K562 (cell line): Measurements from ENCODE around the gene C4orf36. TPM values are rescaled to one million over a fixed set of nuclear protein-coding genes. Genes with fewer than 3 reads are reported as not detected.
"Not testable (repeated sequence)": the region's sequence is repeated elsewhere in the genome, so short reads cannot be mapped to it uniquely, and the experiment has no call there.

Experiments used
- ATAC-seq: fragments of 200-7000 bp; cut with Tn5 transposase; 3 replicates; pipeline ENCODE4 v1.9.1; 2020; ENCODE audit warnings: moderate library complexity
- BruUV-seq: library from RNA; stranded (reverse); fragments of 400-500 nt; replicated peaks from 2 replicates; lab custom pipeline; 2021; lab: Mats Ljungman, UMichigan
- CTCF ChIA-PET: fragments of 300-600 bp; formaldehyde crosslinking; extraction: SDS; loops from one replicate; lab custom pipeline; 2021; ENCODE audit warnings: low intra/inter-chr PET ratio; lab: Yijun Ruan, JAX
- POLR2A ChIA-PET: fragments of 300-600, 350-650 bp; sonication (Branson Sonifier 250); formaldehyde crosslinking; extraction: SDS; loops from one replicate; lab custom pipeline; 2021; ENCODE audit warnings: antibody characterized with exemption, inconsistent platforms; lab: Yijun Ruan, JAX
- DNase-seq, 4 experiments: peaks; one replicate each; pipeline versions ENCODE4 v3.0.0 to v3.0.0-alpha.2; 2011 to 2018; ENCODE audit warnings: low spot score in 3 of 4, mixed read lengths in 3 of 4; ENCODE audit errors: extremely low read depth in 1 of 4
- FAIRE-seq: peaks from 2 replicates; lab custom pipeline; 2011; peaks lifted over from hg19 to GRCh38; lab: Jason Lieb, UNC
- H2AFZ ChIP-seq: 2 replicates; pipeline ENCODE4 v1.6.0; 2011; ENCODE audit warnings: low read depth, low read length, control low read depth, inconsistent platforms
- H3K27ac ChIP-seq: fragments of 200-600 bp; 3 replicates; pipeline ENCODE4 v1.8.0; 2011; ENCODE audit warnings: low read depth, mild to moderate bottlenecking, control low read depth, inconsistent platforms, low read length, moderate library complexity, mixed read lengths; ENCODE audit errors: extremely low read depth
- H3K27me3 ChIP-seq, 2 experiments: fragments of 300-600 bp in 1 of 2; 2 replicates in 1 of 2; 3 replicates in 1 of 2; pipeline versions ENCODE4 v1.6.0 to v1.8.0; 2011; ENCODE audit warnings: inconsistent platforms in 2 of 2, low read length in 2 of 2, mild to moderate bottlenecking in 1 of 2, mixed read lengths in 1 of 2, moderate library complexity in 1 of 2; ENCODE audit not compliant: control insufficient read depth in 2 of 2, insufficient read depth in 2 of 2
- H3K36me3 ChIP-seq: fragments of 300-600 bp; 3 replicates; pipeline ENCODE4 v1.8.0; 2011; ENCODE audit warnings: mild to moderate bottlenecking, low read length, inconsistent platforms; ENCODE audit not compliant: control insufficient read depth, insufficient read depth
- H3K4me1 ChIP-seq, 2 experiments: fragments of 200-600 bp in 1 of 2; replicated peaks in 1 of 2; 2 replicates in 1 of 2; 3 replicates in 1 of 2; pipeline versions ENCODE4 v1.5.1 to v1.8.0; 2011; ENCODE audit warnings: inconsistent platforms in 2 of 2, low read length in 2 of 2, mild to moderate bottlenecking in 1 of 2, mixed read lengths in 1 of 2, moderate library complexity in 1 of 2; ENCODE audit not compliant: control insufficient read depth in 2 of 2, insufficient read depth in 2 of 2
- H3K4me2 ChIP-seq: 2 replicates; pipeline ENCODE4 v1.6.1; 2011; ENCODE audit warnings: low read length, control low read depth, inconsistent platforms, mixed read lengths; ENCODE audit not compliant: insufficient read depth
- H3K4me3 ChIP-seq: fragments of 200-600 bp; sonication (generic), shearing (Covaris generic); 2 replicates; pipeline ENCODE4 v1.5.1; 2016; ENCODE audit warnings: control low read depth, inconsistent platforms
- H3K79me2 ChIP-seq: fragments of 200-600 bp; 3 replicates; pipeline ENCODE4 v1.8.0; 2011; ENCODE audit warnings: low read length, inconsistent platforms; ENCODE audit not compliant: control insufficient read depth, insufficient read depth
- H3K9ac ChIP-seq, 2 experiments: 2 replicates each; pipeline versions ENCODE4 v1.6.0 to v1.6.1; 2011; ENCODE audit warnings: low read depth in 2 of 2, low read length in 2 of 2, control low read depth in 1 of 2, inconsistent platforms in 1 of 2, mild to moderate bottlenecking in 1 of 2, mixed read lengths in 1 of 2; ENCODE audit not compliant: insufficient read depth in 1 of 2
- H3K9me1 ChIP-seq: one replicate; pipeline ENCODE4 v1.6.0; 2011; ENCODE audit warnings: inconsistent platforms, mild to moderate bottlenecking, low read length, moderate library complexity; ENCODE audit not compliant: control insufficient read depth, insufficient read depth
- H3K9me3 ChIP-seq: replicated peaks from 2 replicates; pipeline ENCODE4 v1.5.1; 2011; ENCODE audit warnings: low read depth, low read length, inconsistent platforms; ENCODE audit not compliant: control insufficient read depth, insufficient read depth
- H4K20me1 ChIP-seq: replicated peaks from 2 replicates; pipeline ENCODE4 v1.6.1; 2011; ENCODE audit warnings: low read length, inconsistent platforms, mixed read lengths; ENCODE audit not compliant: control insufficient read depth, insufficient read depth
- DMBX1 ChIP-seq: fragments of 250-450 bp; sonication (Bioruptor Pico); IDR thresholded peaks from 2 replicates; pipeline ENCODE4 v1.8.0; 2022; ENCODE audit warnings: inconsistent platforms, mild to moderate bottlenecking, moderate library complexity, borderline replicate concordance
- FUS ChIP-seq: fragments of 200-400 bp; formaldehyde crosslinking; optimal IDR thresholded peaks from 2 replicates; pipeline ENCODE3; 2017; ENCODE audit warnings: low read depth, low read length
- GABPB2 ChIP-seq: fragments of 250-450 bp; sonication (Bioruptor Pico); conservative IDR thresholded peaks from 2 replicates; pipeline ENCODE4 v1.5.1; 2021; ENCODE audit warnings: mild to moderate bottlenecking
- HDAC2 ChIP-seq: fragments of 450-650 bp; IDR thresholded peaks from 2 replicates; pipeline ENCODE4 v1.6.1; 2016; ENCODE audit warnings: mild to moderate bottlenecking
- MTA2 ChIP-seq: fragments of 450-650 bp; IDR thresholded peaks from 2 replicates; pipeline ENCODE4 v1.6.1; 2016; ENCODE audit warnings: low read depth
- NRF1 ChIP-seq, 2 experiments: fragments of 450-650 bp; IDR thresholded peaks in 1 of 2; conservative IDR thresholded peaks in 1 of 2; 2 replicates each; pipeline ENCODE4 v1.6.1; 2014; ENCODE audit warnings: mild to moderate bottlenecking in 2 of 2
- RFX7 ChIP-seq: fragments of 250-450 bp; sonication (Bioruptor Pico); IDR thresholded peaks from 2 replicates; pipeline ENCODE4 v1.5.1; 2021; ENCODE audit warnings: mild to moderate bottlenecking
- ZNF644 ChIP-seq: fragments of 200-800 bp; sonication (Bioruptor generic); IDR thresholded peaks from 2 replicates; pipeline ENCODE4 v1.6.1; 2016; ENCODE audit warnings: low read depth, missing genetic modification characterization, missing compliant biosample characterization
- WGBS: fragments of 100-300 bp; shearing (Covaris generic); methylation state at CpG from one replicate; pipeline ENCODE4 v1.1.6; 2016; ENCODE audit warnings: low coverage, mixed read lengths; ENCODE audit not compliant: insufficient coverage; ENCODE audit errors: missing lambda C conversion rate; 5-methylcytosine and 5-hydroxymethylcytosine counted together
- in situ Hi-C: fragments of 300-500 bp; cut with MboI; formaldehyde crosslinking; loops from 4 replicates; pipeline ENCODE4 v1.15.0; 2018; ENCODE audit warnings: inconsistent platforms, mixed read lengths
- intact Hi-C: fragments of 100-400 bp; cut with micrococcal nuclease; formaldehyde crosslinking; loops from 2 replicates; pipeline ENCODE4 v1.14.2; 2022
- polyA plus RNA-seq, 8 experiments: library from polyadenylated mRNA; depleted of rRNA in 4 of 8; stranded (reverse) in 5 of 8; unstranded in 3 of 8; fragments of >200 nt; fragmentation: Nextera tagmentation in 2 of 8; fragmentation: Illumina TruSeq in 1 of 8; extraction: Ambion mirVana in 2 of 8; extraction: Trizol in 1 of 8; gene quantifications; 2 replicates each; pipeline versions ENCODE4 v1.2.1 to v1.2.3, GENCODE V29; 2011 to 2014; ENCODE audit warnings: inconsistent platforms in 1 of 8, missing spikeins in 1 of 8
- total RNA-seq, 7 experiments: library from RNA; depleted of rRNA in 6 of 7; stranded (reverse); fragments of >200 nt in 6 of 7; fragmentation: Illumina TruSeq in 2 of 7; extraction: Trizol in 2 of 7; gene quantifications; 2 replicates each; pipeline versions ENCODE4 v1.2.1 to v1.2.3, GENCODE V29; 2011 to 2021; ENCODE audit warnings: low replicate concordance in 1 of 7
- TF ChIP-seq, protein P1 (sequence below), 2 experiments: fragments of 450-650 bp in 1 of 2; sonication (generic) in 1 of 2; formaldehyde crosslinking in 1 of 2; IDR thresholded peaks in 1 of 2; conservative IDR thresholded peaks in 1 of 2; 2 replicates each; pipeline versions ENCODE4 v1.6.1 to v1.8.1; 2016 to 2023; ENCODE audit warnings: mild to moderate bottlenecking in 2 of 2, moderate library complexity in 2 of 2, inconsistent platforms in 1 of 2, missing genetic modification reagents in 1 of 2
- TF ChIP-seq, protein P2 (sequence below): IDR thresholded peaks from 2 replicates; pipeline ENCODE4 v1.6.1; 2014; ENCODE audit warnings: antibody characterized with exemption

The C4orf36 gene
- total and polyA plus RNA-seq, 9 of the 15 experiments (the other 6 are each of a cell fraction or from before 2014, with no cell fraction given), result 0.14 to 0.45 (median 0.20) TPM; not detected in 5

GRCh38 chr4:86875436-86875835 lies 16.8 kb downstream of the C4orf36 start:
- POLR2A ChIA-PET, H3K27ac ChIP-seq, H3K4me2 ChIP-seq, ATAC-seq, H3K36me3 ChIP-seq, H3K79me2 ChIP-seq, BruUV-seq, DNase-seq, H4K20me1 ChIP-seq, H3K4me3 ChIP-seq, H3K9me1 ChIP-seq, H3K27me3 ChIP-seq, FAIRE-seq, CTCF ChIA-PET, in situ Hi-C loops, H3K9me3 ChIP-seq, H3K4me1 ChIP-seq, H3K9ac ChIP-seq, intact Hi-C loops, H2AFZ ChIP-seq: not testable (repeated sequence)
- WGBS, result 7% methylated on average over 4 of the region's 4 CpGs
- TF ChIP-seq, protein P1, sequence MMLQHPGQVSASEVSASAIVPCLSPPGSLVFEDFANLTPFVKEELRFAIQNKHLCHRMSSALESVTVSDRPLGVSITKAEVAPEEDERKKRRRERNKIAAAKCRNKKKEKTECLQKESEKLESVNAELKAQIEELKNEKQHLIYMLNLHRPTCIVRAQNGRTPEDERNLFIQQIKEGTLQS (IDR thresholded peaks at IDR 0.05), result 0 out of 2 replicates have a peak, but pooled peaks have one; percentile 32
- TF ChIP-seq, protein P1 (CRISPR knock-in tag; conservative IDR thresholded peaks at IDR 0.05), result not testable (repeated sequence)

GRCh38 chr4:86872135-86872534 lies 20.1 kb downstream of the C4orf36 start:
- Histone ChIP-seq H3K9me1 (no peaks in the 10 kb centered on the region), H3K4me3 (no peak overlapping the region), H2AFZ (no peak overlapping the region), H3K4me1 (no peaks in the 10 kb centered on the region), H4K20me1 (no peaks in the 10 kb centered on the region), H3K27me3 (peaks cover 3 to 6% of the 10 kb centered on the region in 2 experiments; a peak in 2 of 5 replicates), H3K4me2 (no peak overlapping the region), H3K9me3 (no peaks in the 10 kb centered on the region), H3K36me3 (no peaks in the 10 kb centered on the region), H3K79me2 (no peaks in the 10 kb centered on the region), H3K9ac (no peak overlapping the region), H3K27ac (no peak overlapping the region)
- CTCF ChIA-PET, result no interaction called here
- in situ Hi-C loops (no loop called here), intact Hi-C loops (no loop called here)
- no peak for DNase-seq
- FAIRE-seq, result no peak
- POLR2A ChIA-PET, result no interaction called here
- no peak for ATAC-seq
- WGBS, result 0% methylated on average over 4 of the region's 4 CpGs
- BruUV-seq, result no TSS peak
- no peak for TF ChIP-seq DMBX1
- TF ChIP-seq RFX7 (CRISPR knock-in tag), result no peak
- no peak for TF ChIP-seq HDAC2
- TF ChIP-seq GABPB2 (CRISPR knock-in tag), result no peak
- no peak for TF ChIP-seq NRF1 (conservative IDR thresholded peaks at IDR 0.05 in 1 of 2, IDR thresholded peaks at IDR 0.05 in 1 of 2)
- no peak for TF ChIP-seq MTA2
- TF ChIP-seq FUS, result no peak
- TF ChIP-seq, protein P2, sequence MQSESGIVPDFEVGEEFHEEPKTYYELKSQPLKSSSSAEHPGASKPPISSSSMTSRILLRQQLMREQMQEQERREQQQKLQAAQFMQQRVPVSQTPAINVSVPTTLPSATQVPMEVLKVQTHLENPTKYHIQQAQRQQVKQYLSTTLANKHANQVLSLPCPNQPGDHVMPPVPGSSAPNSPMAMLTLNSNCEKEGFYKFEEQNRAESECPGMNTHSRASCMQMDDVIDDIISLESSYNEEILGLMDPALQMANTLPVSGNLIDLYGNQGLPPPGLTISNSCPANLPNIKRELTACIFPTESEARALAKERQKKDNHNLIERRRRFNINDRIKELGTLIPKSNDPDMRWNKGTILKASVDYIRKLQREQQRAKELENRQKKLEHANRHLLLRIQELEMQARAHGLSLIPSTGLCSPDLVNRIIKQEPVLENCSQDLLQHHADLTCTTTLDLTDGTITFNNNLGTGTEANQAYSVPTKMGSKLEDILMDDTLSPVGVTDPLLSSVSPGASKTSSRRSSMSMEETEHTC, result no peak
- no peak for TF ChIP-seq ZNF644 (tag)
